Stomach (tissue), 9 donors: ENCODE data around the gene MYO5B. TPM values are rescaled to one million over a fixed set of nuclear protein-coding genes. Genes with fewer than 3 reads are reported as not detected.

Experiments
- DNase-seq, 2 donors: peaks; one replicate each; pipeline versions ENCODE4 v3.0.0 to v3.0.0-alpha.2; 2013 to 2019
- H3K27ac ChIP-seq, 5 donors: fragments of 200-600 bp in 4 of 5; sonication (generic) in 4 of 5; one replicate each; pipeline ENCODE4 v1.5.1; 2013 to 2019; ENCODE audit warnings: mild to moderate bottlenecking in 1 of 5, moderate library complexity in 1 of 5
- H3K27me3 ChIP-seq, 3 donors: fragments of 200-600 bp; sonication (generic); one replicate each; pipeline ENCODE4 v1.5.1; 2017 to 2019; ENCODE audit warnings: mixed run types in 1 of 3
- H3K36me3 ChIP-seq, 4 donors: fragments of 200-600 bp; sonication (generic); 1 replicate in 3 of 4; 2 replicates in 1 of 4; pipeline ENCODE4 v1.5.1; 2016 to 2019
- H3K4me1 ChIP-seq, 4 donors: fragments of 200-600 bp; sonication (generic); one replicate each; pipeline ENCODE4 v1.5.1; 2016 to 2019
- H3K4me3 ChIP-seq, 4 donors: fragments of 200-600 bp; sonication (generic) in 3 of 4; one replicate each; pipeline ENCODE4 v1.5.1; 2016 to 2019; ENCODE audit warnings: mild to moderate bottlenecking in 1 of 4
- H3K9me3 ChIP-seq, 4 donors: fragments of 200-600 bp; sonication (generic); one replicate each; pipeline ENCODE4 v1.5.1; 2016 to 2019
- EP300 ChIP-seq: sonication (generic); formaldehyde crosslinking; IDR thresholded peaks from one replicate; pipeline ENCODE4 v1.6.1; 2017; ENCODE audit warnings: antibody characterized with exemption
- POLR2A ChIP-seq, 4 donors: fragments of 450-650 bp; IDR thresholded peaks; one replicate each; pipeline ENCODE4 v1.6.1; 2016; ENCODE audit warnings: antibody characterized with exemption in 4 of 4, control low read depth in 2 of 4, mild to moderate bottlenecking in 1 of 4, moderate library complexity in 1 of 4
- POLR2AphosphoS5 ChIP-seq, 3 donors: sonication (generic); formaldehyde crosslinking; IDR thresholded peaks; one replicate each; pipeline ENCODE4 v1.6.1; 2016; ENCODE audit warnings: antibody characterized with exemption in 3 of 3
- WGBS, 5 donors: extraction: QIAGEN DNeasy Blood & Tissue Kit in 3 of 5; methylation state at CpG; one replicate each; pipeline versions ENCODE4 v1.1.5 to v1.1.7; 2013 to 2018; 5-methylcytosine and 5-hydroxymethylcytosine counted together
- intact Hi-C: fragments of 100-400 bp; cut with DNase I; formaldehyde crosslinking; loops from one replicate; pipeline ENCODE4 v1.15.1; 2023; ENCODE audit warnings: low total_unique reads
- polyA plus RNA-seq, 3 donors: library from polyadenylated mRNA; stranded (reverse); fragments of 200-250 nt; gene quantifications; one replicate each; pipeline ENCODE4 v1.2.3, GENCODE V29; 2013
- total RNA-seq, 5 donors: library from RNA; depleted of rRNA; stranded (reverse); fragments of >200 nt; gene quantifications; one replicate each; pipeline versions ENCODE4 v1.1.0 to v1.2.3, GENCODE V29; 2014 to 2016
- TF ChIP-seq, protein P1 (sequence below), 7 experiments: fragments of 450-650 bp in 4 of 7; fragments of 200-600 bp in 3 of 7; sonication (generic) in 3 of 7; IDR thresholded peaks; one replicate each; pipeline ENCODE4 v1.5.1; 2016 to 2019; ENCODE audit warnings: antibody characterized with exemption in 7 of 7, control low read depth in 2 of 7, mild to moderate bottlenecking in 1 of 7
- donor health status: healthy with polysubstance abuse.
- donor health status: Bipolar disorder and iron deficiency.
- donor health status: healthy.

Gene MYO5B
- total and polyA plus RNA-seq, 8 donors: 13.6 to 224 (median 33.7) TPM

- Histone ChIP-seq H3K27me3 (no peaks in the 10 kb centered on the region), H3K4me1 (no peaks in the 10 kb centered on the region), H3K9me3 (no peaks in the 10 kb centered on the region), H3K4me3 (no peak overlapping the region), H3K27ac (no peak overlapping the region), H3K36me3 (peaks cover 0 to 20% (median 9%) of the 10 kb centered on the region in 4 donors)
- DNase-seq: no peak
- TF ChIP-seq POLR2A (IDR thresholded peaks at IDR 0.05) (no peak), POLR2AphosphoS5 (IDR thresholded peaks at IDR 0.05) (no peak)
- TF ChIP-seq, protein P1, sequence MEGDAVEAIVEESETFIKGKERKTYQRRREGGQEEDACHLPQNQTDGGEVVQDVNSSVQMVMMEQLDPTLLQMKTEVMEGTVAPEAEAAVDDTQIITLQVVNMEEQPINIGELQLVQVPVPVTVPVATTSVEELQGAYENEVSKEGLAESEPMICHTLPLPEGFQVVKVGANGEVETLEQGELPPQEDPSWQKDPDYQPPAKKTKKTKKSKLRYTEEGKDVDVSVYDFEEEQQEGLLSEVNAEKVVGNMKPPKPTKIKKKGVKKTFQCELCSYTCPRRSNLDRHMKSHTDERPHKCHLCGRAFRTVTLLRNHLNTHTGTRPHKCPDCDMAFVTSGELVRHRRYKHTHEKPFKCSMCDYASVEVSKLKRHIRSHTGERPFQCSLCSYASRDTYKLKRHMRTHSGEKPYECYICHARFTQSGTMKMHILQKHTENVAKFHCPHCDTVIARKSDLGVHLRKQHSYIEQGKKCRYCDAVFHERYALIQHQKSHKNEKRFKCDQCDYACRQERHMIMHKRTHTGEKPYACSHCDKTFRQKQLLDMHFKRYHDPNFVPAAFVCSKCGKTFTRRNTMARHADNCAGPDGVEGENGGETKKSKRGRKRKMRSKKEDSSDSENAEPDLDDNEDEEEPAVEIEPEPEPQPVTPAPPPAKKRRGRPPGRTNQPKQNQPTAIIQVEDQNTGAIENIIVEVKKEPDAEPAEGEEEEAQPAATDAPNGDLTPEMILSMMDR (IDR thresholded peaks at IDR 0.05): no peak
- intact Hi-C loops: no loop called here
- 69 to 79% (median 75%) methylated on average over 5 of the region's 5 CpGs for WGBS, 5 donors
These were observed 239.7 kb downstream of the MYO5B start for GRCh38 chr18:49955263-49955662.

- Histone ChIP-seq H3K27ac (no peak overlapping the region), H3K36me3 (peaks cover 0 to 18% (median 5%) of the 10 kb centered on the region in 4 donors), H3K4me1 (no peaks in the 10 kb centered on the region), H3K4me3 (no peak overlapping the region), H3K9me3 (no peaks in the 10 kb centered on the region), H3K27me3 (no peaks in the 10 kb centered on the region)
- DNase-seq: no peak
- WGBS, 5 donors: 88 to 97% (median 89%) methylated on average over 1 of the region's 1 CpG
- intact Hi-C loops: no loop called here
- TF ChIP-seq EP300: no peak
- TF ChIP-seq, protein P1 (IDR thresholded peaks at IDR 0.05): no peak
- TF ChIP-seq POLR2A (IDR thresholded peaks at IDR 0.05): no peak
- no peak for TF ChIP-seq POLR2AphosphoS5 (IDR thresholded peaks at IDR 0.05)
These were observed 241.6 kb downstream of the MYO5B start for GRCh38 chr18:49953391-49953790.

DNA sequence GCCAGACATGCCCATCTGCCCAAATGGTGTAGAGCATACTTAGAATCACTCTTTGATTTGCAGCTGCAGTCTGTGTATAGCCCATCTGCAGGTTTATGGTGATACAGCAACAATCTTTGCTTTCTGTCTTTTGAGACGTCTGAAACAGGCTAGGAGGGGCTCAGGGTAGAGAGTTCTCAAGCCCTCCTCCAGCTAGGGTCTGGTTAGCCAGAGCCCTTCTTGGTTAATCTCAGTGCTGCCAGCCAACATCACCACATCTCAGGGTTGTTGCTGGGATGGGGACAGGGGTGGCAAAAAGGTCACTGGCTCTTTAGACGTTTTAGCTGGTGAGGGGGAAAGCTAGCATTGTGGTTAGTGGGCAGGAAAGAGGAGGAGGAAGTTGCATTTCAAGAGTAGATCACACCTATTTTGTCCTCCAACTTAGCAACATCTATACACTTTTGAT is 245.0 kb downstream of the MYO5B start:
- H3K36me3 ChIP-seq: peaks cover 0 to 18% (median 5%) of the 10 kb centered on the region in 4 donors
- H3K9me3 ChIP-seq: no peaks in the 10 kb centered on the region
- no peaks in the 10 kb centered on the region for H3K27me3 ChIP-seq
- H3K4me3 ChIP-seq: no peak overlapping the region
- H3K4me1 ChIP-seq: no peaks in the 10 kb centered on the region
- intact Hi-C loops: no loop called here
- peak in 1 of 2 donors; percentile 26 for DNase-seq
- no peak for TF ChIP-seq EP300
- TF ChIP-seq POLR2A (IDR thresholded peaks at IDR 0.05): no peak
- TF ChIP-seq, protein P1 (IDR thresholded peaks at IDR 0.05): no peak
- no peak for TF ChIP-seq POLR2AphosphoS5 (IDR thresholded peaks at IDR 0.05)
- 24 to 45% (median 32%) methylated on average over 2 of the region's 2 CpGs for WGBS, 5 donors
- H3K27ac ChIP-seq: no peak overlapping the region

GRCh38 chr18:49948975-49949374 is 246.0 kb downstream of the MYO5B start:
- Histone ChIP-seq H3K27ac (no peak overlapping the region), H3K9me3 (no peaks in the 10 kb centered on the region), H3K27me3 (no peaks in the 10 kb centered on the region), H3K4me1 (no peaks in the 10 kb centered on the region), H3K4me3 (no peak overlapping the region), H3K36me3 (peaks cover 0 to 18% (median 3%) of the 10 kb centered on the region in 4 donors)
- WGBS, 5 donors: 62 to 92% (median 87%) methylated on average over 1 of the region's 1 CpG
- no peak for DNase-seq
- no peak for TF ChIP-seq POLR2A (IDR thresholded peaks at IDR 0.05)
- TF ChIP-seq EP300: no peak
- TF ChIP-seq, protein P1 (IDR thresholded peaks at IDR 0.05): no peak
- TF ChIP-seq POLR2AphosphoS5 (IDR thresholded peaks at IDR 0.05): no peak
- intact Hi-C loops: no loop called here
